HG02852 (cell line): ENCODE data around the gene CLCN2.
A peak's percentile ranks its signal among the peaks of the same experiment; 100 is the strongest.

Experiments
- ATAC-seq: cut with Tn5 transposase; IDR thresholded peaks from one replicate; pipeline ENCODE4 v1.9.1; 2021; ENCODE audit warnings: mild to moderate bottlenecking, moderate library complexity; ENCODE audit not compliant: unreplicated experiment

The CLCN2 gene

DNA sequence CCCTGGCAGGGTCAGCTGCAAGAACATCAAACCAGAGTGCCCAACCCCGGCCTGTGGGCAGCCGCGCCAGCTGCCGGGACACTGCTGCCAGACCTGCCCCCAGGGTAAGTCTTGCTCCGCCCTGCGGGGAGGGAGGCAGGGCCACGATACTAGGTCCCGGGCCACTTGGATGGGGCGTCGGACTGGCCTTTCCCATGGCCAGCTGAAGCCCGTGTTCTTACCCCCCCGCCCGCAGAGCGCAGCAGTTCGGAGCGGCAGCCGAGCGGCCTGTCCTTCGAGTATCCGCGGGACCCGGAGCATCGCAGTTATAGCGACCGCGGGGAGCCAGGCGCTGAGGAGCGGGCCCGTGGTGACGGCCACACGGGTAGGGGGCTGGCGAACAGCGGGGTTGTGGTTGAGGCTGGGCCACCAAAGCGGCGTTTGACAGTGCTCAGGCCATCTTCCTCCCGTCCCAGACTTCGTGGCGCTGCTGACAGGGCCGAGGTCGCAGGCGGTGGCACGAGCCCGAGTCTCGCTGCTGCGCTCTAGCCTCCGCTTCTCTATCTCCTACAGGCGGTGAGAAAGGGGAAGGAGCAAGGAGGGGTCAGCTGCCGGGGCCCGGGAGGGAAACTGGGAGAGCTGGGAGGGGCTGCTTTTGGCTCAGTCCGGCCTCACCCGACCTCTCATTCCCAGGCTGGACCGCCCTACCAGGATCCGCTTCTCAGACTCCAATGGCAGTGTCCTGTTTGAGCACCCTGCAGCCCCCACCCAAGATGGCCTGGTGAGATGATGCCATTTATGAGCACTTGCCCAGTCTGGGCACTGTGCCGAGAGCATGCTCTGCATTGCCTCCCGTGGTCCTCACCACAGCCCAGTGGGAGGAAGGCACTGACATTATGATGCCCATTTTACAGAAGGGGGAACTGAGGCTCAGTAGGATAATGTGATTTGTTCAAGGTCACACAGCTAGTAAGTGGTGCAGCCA lies 20.1 kb upstream of the CLCN2 start:
- no peak for ATAC-seq

DNA sequence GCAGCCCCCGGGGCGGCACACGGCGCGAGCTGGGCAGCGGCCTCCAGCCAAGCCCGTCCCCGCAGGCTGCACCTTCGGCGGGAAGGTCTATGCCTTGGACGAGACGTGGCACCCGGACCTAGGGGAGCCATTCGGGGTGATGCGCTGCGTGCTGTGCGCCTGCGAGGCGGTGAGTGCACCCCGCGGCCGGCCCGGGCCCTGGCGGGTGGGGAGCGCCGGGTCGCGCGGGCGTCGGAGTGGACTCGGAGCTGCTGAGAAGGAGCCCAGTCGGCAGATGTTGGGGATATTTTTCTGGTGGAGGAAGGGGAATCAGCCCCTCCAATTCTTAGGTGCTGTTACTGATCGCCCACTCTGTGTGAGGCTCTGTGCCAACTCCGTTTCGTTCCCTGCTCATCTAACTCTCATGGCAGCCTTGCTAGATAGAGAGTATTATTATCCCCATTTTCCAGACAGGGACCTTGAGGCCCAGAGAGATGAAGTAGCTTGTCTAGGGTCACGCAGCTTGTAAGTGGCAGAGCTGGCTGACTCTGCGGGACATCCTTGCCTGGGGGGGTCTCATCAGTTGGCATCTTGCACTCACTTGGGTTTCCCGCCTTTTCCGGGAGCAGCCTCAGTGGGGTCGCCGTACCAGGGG lies 19.3 kb upstream of the CLCN2 start:
- no peak for ATAC-seq

DNA sequence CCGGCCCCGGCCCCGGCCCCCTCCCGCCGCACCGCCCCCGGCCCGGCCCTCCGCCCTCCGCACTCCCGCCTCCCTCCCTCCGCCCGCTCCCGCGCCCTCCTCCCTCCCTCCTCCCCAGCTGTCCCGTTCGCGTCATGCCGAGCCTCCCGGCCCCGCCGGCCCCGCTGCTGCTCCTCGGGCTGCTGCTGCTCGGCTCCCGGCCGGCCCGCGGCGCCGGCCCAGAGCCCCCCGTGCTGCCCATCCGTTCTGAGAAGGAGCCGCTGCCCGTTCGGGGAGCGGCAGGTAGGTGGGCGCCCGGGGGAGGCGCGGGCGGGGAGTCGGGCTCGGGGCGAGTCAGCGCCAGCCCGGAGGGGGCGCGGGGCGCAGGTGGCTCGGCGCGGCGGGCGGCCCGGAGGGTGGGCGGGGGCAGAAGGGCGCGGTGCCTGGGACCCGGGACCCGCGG lies 18.8 kb upstream of the CLCN2 start:
- ATAC-seq: no peak

DNA sequence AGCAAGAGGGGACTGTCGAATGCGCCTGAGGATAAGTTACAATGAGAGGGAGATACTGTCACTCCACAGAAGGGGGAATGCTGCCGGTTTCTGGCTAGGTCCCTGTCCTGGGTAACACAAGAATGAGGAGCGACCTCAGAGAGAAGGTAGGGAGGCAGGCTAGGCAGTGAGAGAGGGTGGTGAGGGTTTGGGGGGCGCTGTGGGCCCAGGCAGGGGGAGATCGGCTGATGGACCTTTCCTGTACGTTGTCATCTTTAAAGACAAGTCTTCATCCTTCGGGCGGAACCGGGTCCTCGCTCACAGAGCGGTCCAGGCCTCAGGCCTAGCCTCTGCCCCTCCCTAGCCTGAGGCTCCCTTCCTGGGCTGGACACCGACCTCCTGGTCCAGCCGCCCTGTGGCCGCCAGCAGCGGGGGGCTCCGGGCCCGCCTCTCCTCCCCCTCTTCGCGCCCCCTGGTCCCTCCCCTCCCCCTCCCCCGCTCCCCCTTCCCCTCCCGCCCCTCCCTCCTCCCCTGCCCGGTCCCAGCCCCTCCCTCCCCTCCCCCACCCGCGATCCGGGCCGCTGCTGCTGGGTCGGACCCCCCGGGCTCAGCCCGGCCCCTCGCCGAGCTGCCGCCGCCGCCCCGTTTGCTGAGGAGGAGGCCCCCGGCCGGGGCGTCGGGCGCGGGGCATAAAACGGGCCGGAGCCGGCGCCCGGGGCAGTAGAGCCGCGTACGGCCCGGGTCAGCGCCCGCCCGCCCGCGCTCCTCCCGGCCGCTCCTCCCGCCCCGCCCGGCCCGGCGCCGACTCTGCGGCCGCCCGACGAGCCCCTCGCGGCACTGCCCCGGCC lies 18.2 kb upstream of the CLCN2 start, which contains the start of gene CHRD:
Gene CHRD, plus strand, starts transcription at position 697 of the 827 bp plus-strand sequence. CDS start 265 bp downstream, outside the sequence.
- ATAC-seq: no peak

DNA sequence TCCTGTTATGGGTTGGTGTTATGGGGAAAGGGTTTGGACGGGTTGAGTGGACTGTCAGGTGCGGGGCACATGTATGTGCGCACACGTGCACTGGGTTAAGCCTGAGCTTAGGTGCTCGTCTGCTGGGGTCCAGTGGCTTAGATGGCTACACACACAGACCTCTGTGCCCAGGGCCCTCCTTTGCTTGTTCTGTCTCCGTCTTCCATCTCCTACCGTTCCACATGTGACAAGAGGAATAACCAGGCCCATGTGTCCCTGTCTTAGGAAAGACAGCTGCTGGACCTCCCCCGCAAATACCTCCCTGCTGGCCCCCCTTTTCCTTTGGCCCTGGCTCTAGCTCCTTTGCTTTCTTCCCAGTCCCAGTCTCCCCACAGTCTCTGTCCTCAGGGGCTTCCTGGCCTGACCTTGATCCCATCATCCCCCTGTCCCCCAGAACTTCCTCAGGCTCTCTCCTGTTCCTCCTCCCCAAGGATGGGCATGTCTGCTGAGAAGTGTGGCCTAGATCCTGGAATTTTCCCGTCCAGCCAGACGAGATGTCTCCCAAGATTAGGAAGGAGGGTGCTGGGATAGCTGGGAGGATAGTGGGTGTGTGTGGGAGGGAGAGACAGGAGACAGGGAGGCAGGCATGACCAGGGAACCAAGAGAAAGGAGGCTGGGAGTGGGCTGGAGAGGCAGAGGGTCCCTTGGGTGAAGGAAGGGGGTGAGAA lies 17.4 kb upstream of the CLCN2 start:
- ATAC-seq: no peak

DNA sequence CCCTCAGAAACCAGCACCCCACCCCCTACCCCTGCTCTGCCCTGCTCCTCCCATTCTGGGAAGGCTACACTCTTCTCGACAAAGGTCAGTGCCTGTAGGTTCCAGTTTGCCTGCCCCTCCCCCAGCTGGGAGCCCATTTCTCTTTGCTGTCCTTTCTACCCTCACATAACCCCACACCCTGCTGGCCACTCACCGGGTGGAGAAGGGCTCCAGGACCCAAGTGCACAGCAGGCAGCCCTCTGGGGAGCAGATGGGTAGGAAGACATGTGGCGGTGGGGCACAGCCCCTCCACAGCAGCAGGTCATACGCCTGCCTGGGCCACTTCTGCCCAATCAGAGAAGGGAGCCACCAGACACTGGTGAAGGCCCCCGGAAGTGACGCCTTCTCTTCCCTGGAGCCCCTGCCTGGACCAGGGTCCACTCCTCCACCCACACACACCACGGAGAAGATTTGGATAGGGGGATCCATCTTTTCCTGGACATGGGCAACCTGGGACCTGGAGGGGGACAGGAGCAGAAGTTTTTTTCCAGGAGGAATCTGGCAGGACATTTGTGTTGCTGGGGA lies 16.6 kb upstream of the CLCN2 start, which contains the start of gene THPO:
Gene THPO, minus strand, starts transcription at position 326 of the 564 bp plus-strand sequence. CDS start 1,948 bp downstream, outside the sequence.
- no peak for ATAC-seq

DNA sequence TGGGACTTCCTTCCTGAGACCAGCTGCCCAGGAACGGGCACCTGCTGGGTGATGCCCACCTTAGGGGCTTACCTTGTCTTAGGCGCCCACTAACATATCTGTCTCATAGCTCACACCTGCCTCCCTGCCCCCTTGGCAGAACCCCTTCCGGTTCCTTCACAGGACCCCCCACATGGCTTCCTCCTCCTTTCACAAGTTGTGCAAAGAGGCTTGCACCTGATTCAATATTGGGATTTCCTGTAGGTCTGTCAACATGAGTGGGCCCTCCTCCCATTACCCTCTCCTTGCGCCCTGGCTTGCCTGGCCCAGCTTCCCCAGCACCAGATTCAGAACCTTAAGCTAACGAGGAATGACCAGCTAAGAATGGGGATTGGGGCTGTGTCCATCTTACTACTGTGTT lies 16.0 kb upstream of the CLCN2 start:
- no peak for ATAC-seq

DNA sequence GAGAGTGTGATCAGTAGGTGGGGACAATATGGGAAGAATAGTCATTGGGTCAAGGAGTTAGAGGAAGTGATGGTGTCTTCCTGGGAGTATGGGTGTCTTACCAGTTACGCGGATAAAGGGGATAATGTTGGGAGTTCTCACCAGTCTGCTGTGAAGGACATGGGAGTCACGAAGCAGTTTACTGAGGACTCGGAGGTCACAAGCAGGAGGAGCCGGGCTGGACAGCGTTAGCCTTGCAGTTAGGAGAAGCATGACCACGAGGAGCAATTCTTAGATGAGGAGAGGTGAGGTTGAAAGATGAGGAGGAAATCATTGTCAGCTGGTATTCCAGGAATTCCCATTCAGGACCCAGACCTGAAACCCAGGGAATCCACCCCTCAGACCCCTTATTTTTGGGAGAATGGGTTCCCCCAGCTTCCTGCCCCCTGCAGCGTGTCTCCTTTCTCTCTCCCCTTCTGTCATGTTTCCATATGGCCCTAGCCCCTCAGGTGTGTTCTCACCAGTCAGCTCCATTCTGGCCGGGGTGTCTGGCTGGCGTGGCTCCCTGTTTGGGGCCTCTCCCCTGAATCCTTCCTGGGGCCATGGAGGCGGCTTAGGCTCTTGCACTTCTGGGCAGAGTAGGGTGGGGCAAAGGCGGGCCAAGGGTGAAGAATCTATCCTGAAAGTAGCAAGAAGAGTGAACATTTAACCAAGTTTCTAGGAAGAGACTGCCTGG lies 14.5 kb upstream of the CLCN2 start:
- ATAC-seq: no peak

DNA sequence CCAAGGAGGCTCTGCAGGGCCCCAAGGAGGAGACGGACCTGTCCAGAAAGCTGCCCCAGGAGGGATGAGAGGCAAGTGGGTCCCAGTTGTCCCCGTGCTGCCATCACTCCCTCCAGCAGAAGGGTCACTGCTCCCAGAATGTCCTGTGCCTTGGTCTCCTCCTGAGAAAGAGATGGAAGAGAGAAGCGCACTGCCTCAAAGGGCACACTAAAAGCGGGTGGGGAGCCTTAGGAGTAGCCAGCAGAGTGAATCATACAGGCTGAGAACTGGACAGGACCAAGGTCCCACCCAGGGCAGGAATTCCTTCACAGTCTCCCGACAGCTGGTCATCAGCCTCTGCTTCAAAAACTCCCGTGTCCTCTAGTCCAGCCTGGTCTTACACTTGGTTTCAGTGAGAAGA lies 12.0 kb upstream of the CLCN2 start:
- no peak for ATAC-seq

DNA sequence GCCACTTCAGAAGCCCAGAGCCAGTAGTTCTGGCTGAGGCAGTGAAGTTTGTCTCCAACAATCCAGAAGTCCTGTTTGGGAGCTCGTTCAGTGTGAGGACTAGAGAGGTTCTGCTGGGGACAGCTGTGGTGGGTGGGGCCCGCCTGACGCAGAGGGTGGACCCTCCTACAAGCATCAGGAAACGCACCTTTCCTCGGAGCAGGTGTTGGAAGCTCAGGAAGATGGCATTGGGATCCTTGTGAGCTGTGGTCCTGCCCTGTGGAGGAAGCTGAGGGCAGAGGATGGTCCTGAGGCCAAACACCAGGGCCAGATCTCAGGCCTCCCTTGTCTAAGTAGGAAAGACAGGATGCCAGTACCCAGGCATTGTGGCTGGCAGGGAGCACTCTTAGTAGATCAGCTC lies 11.5 kb upstream of the CLCN2 start:
- ATAC-seq: no peak

DNA sequence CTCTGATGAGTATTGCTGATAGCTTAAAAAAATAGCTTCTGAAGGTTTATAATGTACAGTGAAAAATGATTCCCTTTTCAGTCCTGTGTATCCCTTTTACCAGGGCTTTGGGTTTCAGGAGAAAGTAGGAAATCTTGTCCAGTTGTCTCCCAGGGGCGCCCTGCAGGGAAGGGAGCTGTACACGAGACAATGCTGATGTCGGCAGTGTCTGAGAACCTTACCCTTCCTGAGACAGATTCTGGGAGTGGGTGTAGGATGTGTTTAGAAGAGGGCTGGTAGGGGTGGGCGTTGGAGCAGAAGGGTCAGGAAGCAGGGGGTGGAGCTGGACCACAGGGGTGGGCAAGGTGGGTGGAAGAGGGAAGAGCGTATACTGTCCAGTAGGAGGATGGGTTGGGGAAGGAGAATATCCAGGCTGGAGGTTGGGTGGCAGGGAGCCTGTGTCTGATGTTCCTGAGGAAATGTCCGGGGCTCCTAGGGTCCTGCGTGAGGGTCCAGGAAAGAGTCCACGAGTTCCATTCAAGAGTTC lies 11.0 kb upstream of the CLCN2 start:
- ATAC-seq: no peak

DNA sequence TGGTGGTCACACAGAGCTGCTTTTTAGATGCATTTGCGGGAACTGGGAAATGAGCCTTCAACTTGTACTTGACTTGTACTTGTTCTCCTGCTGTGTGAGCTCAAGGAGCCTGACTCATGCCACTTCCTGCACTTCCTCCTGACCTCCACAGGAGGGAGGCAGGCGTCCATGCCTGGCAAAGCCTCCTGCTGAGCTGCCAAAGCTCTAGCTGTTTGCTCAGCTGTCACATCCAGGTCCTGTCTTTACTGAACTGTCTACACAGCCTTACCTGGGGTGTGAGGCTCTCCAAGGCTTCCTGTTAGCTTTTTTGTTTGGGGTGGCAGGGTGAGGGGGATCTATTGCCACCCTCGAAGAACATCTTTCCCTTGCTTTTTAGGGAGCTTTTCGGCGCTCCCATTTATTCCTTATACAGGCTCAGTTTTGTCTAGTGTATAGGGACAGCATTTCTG lies 10.2 kb upstream of the CLCN2 start:
- peak; percentile 75 for ATAC-seq

DNA sequence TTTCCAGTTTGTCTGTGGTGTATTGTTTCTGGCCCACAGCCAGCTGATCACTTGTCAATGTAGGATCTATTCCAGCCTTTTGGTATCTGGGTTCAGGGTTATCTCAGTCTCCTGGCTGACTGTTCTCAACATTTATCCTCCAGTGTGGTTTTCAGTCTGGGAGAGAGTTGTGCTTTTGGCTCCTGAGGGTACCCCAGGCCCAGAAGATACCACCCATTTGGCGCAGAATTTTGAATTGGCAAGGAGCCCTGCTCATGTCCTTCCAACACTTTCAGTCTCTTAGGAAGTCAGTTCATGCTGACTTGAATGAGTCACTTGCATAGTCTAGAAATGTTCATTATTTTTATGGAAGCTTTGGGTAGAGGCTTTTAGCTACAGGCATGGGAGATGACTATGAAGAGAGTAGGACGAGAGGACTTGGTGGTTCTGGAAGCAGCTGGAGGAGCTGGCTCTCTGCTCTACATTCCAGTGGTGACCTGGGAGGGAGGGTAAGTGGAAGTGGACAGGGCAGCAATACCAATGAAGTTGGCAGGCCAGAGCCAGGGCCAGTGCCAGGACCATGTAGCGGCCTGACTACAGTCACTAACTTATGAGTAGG lies 7.3 kb upstream of the CLCN2 start:
- no peak for ATAC-seq

DNA sequence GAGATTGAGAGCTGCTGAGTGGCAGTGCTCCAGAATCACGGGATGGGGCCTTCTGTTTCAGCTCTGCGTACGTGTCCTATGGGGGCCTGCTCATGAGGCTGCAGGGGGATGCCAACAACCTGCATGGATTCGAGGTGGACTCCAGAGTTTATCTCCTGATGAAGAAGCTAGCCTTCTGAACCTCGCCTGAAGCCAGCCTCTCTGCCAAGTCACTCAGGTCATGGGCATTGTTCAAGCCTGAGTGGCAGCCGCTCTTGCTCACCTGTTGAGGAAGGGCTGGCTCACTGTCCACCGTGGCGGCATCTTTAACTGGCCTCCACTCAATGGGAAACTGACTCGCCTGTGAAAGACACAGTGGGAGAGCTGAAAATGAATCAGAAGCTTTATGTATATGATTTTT lies 6.7 kb upstream of the CLCN2 start:
- ATAC-seq: no peak

DNA sequence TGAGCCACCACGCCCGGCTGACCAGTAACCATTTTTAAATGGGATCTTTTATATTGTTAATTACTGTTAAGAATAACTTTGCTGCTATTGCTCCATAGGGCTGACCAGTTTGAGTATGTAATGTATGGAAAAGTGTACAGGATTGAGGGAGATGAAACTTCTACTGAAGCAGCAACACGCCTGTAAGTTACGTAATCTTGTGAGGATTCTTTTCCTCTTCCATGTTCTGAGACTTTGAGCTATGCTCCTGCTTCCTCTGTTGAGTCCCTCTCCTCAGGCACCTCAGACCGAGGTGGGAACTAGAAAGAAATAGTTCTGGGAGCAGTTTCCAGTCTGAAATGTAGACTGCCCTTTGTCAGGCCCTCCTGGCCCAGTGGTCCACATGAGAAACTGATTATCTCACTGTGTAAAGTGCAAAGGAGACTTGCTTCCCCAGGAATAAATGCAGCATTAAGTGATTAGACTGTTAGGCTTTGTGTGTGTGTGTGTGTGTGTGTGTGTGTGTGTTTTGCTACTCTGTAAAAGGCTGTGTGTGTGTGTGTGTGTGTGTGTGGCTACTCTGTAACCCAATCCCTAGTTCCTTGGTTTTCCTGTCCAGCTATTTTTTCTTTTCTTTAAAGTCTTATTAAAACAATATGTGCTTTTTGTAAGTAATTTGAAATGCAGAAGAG lies 5.3 kb upstream of the CLCN2 start:
- ATAC-seq: no peak

DNA sequence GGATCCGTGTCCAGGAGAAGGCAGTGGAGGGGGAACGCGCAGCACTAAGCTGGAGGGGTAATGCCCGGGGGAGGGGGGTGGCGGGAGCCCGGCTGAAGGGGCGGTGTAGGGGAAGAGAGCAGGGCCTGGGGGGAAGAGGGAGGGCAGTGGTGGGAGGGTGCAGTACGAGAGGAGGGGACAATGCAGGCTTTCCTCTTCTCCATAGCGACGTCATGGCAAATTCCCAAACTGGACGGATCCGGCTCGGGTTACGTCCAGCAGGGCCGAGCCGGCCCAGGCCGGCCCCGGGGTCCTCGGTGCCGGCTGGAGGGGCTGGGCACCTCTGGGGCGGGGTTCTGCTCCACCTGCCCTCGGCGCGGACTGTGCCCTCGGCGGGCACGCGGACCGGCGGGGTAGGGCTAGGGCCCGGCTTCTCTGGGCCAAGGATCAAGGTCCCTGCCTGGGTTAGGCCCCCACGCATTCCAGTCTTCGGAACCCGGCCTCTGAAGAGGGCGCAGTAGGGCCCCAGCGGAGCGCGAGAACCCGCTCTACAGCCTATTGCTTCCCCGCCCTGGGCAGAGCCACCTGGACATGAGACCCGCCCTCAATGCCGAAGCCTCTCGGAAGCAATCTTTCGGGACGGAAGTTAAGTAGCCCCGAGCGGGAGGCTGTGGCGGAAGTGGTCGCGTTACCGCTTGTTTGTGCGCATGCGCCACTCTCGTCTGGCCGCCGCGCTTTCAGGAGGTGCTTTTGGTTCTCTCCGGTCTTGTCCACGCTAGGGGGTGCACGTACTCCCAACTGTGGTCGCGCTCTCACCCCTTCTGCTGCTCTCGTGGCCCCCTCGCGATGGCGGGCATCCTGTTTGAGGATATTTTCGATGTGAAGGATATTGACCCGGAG lies 1.5 kb upstream of the CLCN2 start:
- ATAC-seq: peak; percentile 84
